GM18951 (cell line): Measurements from ENCODE around the gene CCDC192.

Source experiments
- POLR2A ChIP-seq: IDR thresholded peaks from 4 replicates; pipeline ENCODE4 v1.6.1; 2011; ENCODE audit warnings: mild to moderate bottlenecking; ENCODE audit not compliant: insufficient read length, insufficient read depth; ENCODE audit errors: extremely low read depth
- in situ Hi-C: fragments of 300-500 bp; cut with MboI; formaldehyde crosslinking; loops from one replicate; pipeline ENCODE4 v1.12.0; 2022; ENCODE audit warnings: low sequenced_read_pairs, mixed read lengths, inconsistent platforms; ENCODE audit not compliant: unreplicated experiment

Gene CCDC192

DNA sequence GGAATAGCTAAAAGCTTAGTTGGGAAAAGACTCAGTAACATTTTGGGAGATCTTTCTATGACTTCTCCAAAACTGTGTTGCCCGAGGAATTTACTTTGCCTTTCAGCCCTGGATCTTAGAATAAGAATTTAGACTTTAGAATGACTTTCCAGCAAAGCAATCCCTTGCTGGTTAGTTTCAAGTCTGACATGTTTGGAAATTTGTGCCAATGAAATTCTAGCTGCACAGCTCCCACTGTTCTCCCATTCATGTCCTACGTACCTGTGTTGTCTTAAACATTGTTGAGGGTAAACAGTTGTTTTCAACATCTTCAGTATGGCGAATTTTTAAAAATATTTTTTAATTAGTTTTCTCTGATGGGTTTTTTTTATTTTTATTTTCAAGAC is 111.4 kb downstream of the CCDC192 start:
- in situ Hi-C loops, result no loop called here
- TF ChIP-seq POLR2A, result no peak

DNA sequence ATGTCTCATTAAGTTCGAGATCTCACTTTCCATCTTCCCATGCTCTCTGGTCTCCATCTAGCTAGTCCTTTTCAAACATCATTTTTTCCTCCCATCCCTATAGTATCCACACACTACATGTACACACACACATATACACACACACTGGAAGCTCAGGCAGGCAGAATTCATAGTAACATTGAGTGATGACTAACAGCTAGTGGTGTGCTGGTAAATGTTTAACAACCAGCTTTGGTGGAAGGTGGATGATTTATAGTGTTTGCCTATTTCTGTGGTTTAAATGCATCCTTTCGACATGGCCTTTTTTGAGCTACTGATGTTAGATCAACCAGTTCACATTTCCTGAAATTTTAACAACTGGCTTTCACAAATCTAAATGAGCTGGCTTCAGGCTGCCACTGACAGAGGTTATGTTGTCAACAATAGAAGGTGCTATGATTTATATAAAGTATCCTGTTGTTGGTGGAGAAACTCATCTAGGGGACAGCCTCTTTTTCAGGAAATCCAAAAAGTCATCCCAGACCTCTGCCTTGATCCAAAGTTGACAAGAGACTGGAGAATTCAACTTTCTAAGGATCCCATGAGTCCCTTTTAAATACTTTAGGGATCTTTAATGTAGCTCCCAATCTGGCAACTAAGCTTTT is 117.8 kb downstream of the CCDC192 start:
- in situ Hi-C loops, result no loop called here
- no peak for TF ChIP-seq POLR2A

GRCh38 chr5:127821896-127822295 is 118.7 kb downstream of the CCDC192 start:
- in situ Hi-C loops, result no loop called here
- no peak for TF ChIP-seq POLR2A

DNA sequence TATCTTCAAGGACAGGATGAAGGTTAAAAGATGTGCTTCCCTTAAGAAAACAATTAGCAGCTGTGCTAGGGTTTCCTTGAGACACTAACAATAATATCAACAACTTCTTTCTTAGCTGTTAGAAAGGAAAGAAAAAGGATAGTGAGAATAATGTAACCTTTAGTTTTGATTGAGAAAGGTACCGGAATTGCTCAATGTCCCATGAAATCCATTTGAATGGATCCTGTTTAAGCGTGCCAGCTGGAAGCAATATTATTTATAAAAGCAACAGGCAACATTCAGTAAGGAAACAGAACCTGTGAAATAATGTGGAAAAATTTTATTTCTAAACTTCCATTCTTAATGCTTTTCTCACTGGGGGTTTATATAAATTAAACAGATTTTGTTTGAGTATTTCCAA is 120.9 kb downstream of the CCDC192 start:
- TF ChIP-seq POLR2A, result no peak
- in situ Hi-C loops, result no loop called here

- no peak for TF ChIP-seq POLR2A
- in situ Hi-C loops, result no loop called here
Measured at GRCh38 chr5:127826011-127826410, 122.8 kb downstream of the CCDC192 start.

DNA sequence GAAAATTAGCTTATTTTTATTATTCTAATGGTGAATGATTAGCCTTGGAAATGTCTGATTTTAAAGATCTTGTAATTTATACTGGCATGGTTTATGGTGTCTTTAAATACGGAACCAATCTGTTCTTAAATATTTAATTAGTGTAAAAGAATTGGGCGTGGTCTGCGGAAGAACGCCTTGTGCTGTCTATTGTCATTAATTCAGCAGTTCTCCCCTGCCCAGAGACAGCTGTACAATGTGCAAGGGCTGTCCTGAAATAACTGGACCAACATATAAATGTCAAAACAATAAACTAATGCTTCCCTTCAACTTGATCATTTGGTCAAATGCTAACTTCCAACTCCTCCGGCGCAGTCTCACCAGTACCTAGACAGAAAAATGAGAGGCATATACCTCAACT is 124.3 kb downstream of the CCDC192 start:
- no peak for TF ChIP-seq POLR2A
- in situ Hi-C loops, result no loop called here

- no peak for TF ChIP-seq POLR2A
- in situ Hi-C loops, result no loop called here
Measured at GRCh38 chr5:127830157-127830556, 127.0 kb downstream of the CCDC192 start.

DNA sequence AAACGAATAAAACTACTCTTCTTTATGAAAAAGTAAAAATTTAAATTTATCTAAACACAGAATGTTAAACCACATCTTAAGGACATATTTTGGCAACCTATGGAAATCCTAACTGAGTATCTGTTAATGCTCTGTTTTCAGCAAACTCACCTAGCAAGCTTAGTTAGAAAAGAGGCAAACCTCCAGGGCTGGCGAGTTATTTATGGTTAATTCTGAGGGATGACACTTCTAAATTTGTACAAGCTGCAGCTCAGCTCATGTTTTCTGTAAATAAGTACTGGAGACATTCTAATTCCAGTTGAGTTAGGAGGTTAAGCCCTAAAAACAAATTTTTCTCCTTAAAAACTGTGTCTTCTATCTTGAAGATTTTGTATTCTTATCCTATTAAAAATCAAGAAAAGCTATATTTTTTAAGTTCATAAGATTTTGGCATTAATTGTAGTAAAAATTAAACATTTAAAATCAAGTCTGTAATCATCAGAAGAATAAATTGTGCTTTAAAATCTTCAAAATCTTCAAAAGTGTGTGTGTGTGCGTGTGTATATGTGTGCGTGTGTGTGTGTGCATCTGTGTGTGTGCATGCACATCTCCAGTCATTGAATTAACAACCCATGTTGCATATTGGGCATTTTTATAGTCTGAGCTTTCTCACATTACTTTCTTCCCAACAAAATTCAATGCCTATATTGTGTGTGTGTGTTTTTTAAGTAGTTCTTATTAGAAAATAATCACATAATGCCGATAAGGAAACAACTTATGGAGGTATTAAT is 127.8 kb downstream of the CCDC192 start:
- TF ChIP-seq POLR2A, result no peak
- in situ Hi-C loops, result no loop called here

DNA sequence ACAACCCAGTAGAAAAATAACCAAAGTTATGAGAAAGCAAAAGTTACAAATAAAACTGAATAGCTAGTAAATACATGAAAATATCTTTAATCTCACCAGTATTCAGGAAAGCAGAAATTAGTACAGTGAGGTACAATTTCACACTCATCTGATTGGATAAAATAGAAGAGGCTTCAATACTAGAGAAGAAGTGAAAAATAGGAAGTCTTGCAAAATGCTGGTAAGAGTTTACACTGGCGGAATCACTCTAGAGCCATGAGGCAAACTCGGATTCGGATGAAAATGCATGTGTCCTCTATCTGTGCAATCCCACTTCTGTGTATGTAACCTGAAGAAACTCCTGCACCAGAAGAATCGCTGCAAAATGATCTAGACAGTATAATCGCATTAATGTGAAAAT is 128.9 kb downstream of the CCDC192 start:
- no peak for TF ChIP-seq POLR2A
- in situ Hi-C loops, result no loop called here

- in situ Hi-C loops, result no loop called here
- no peak for TF ChIP-seq POLR2A
Measured at GRCh38 chr5:127834094-127834531, 130.9 kb downstream of the CCDC192 start.

DNA sequence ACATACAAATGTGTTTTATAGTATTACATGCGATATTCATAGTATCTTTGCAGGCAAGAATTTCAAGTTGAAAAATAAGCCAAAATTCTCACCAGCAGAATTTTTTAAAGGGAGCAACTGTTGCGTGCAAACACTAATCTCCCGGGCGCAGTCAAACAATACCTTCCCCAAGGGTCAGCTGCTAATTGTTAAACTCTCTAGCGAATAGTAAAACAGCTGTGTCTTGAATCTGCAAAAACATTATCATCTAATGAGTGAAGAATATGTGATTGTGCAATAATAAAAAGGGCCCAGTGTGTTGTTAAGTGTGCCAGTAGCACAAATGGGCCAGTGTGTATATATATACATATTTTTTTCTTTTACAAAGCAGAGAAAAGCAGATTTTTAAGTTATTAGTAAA is 131.4 kb downstream of the CCDC192 start:
- in situ Hi-C loops, result no loop called here
- no peak for TF ChIP-seq POLR2A

DNA sequence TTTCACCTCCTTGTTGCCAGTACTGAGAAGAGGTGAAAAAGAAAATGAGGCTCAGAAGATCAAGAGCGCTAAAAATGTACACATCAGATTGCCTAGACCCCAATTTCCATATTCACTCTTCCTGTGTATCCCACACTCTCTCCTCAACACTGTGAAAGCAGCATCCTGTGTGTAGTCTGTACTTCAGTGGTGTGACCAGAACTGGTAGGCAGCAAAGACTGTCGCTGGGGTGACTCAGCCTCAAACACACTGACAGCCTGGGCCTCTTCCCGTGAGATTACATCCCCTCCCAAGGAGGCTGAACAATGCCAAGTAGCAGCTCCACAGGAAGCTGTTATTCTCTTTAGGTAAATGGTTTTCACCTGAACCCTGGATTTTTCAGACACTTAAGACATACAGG is 135.5 kb downstream of the CCDC192 start:
- in situ Hi-C loops, result no loop called here

DNA sequence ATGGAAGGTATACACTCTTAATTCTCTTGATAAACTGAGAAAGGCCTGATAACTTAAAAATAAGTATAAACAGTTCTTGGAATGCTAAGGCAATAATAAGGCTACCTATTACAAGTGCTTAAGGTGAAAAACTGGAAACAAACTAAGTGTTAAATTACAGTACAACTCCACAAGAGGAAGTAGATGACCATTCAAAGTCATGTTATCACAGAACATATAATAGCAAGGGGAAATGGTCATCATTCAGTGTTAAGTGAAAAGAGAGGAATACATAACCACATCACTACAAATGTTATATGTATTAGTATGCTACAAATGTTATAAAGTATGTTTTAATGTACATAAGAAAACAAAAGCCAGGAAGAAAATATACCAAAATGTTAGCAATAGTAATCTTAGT is 135.9 kb downstream of the CCDC192 start:
- TF ChIP-seq POLR2A, result no peak
- in situ Hi-C loops, result no loop called here

More for the DNA sequence above, 135.5 kb downstream of the CCDC192 start:
- no peak for TF ChIP-seq POLR2A
